Activated naive CD4-positive, alpha-beta T cell treated with anti-CD3 and anti-CD28 coated beads, Interleukin-2, amount 50 U/mL, for 72 hours (primary cell): ENCODE data around the gene ZNF132. TPM values are rescaled to one million over a fixed set of nuclear protein-coding genes. Genes with fewer than 3 reads are reported as not detected.

Source experiments
- ATAC-seq, 2 donors: fragments of 150-1000 bp; cut with Tn5 transposase; 2 replicates each; pipeline ENCODE4 v1.10.0; 2021; ENCODE audit warnings: mild to moderate bottlenecking in 2 of 2, moderate library complexity in 2 of 2
- DNase-seq, 2 donors: peaks; one replicate each; pipeline ENCODE4 v3.0.0; 2021 to 2022; ENCODE audit warnings: low spot score in 2 of 2
- H3K27ac Mint-ChIP-seq, 2 donors: one replicate each; pipeline ENCODE4 v1.8.0; 2022; ENCODE audit warnings: mild to moderate bottlenecking in 2 of 2, mixed read lengths in 2 of 2
- H3K36me3 Mint-ChIP-seq, 2 donors: one replicate each; pipeline ENCODE4 v1.8.0; 2022; ENCODE audit warnings: mixed read lengths in 2 of 2
- H3K9me3 Mint-ChIP-seq, 2 donors: one replicate each; pipeline ENCODE4 v1.8.0; 2022; ENCODE audit warnings: mixed read lengths in 2 of 2
- total RNA-seq, 2 donors: library from RNA; stranded (reverse); gene quantifications; one replicate each; pipeline ENCODE4 v1.2.3, GENCODE V29; 2022

ZNF132 gene
- total RNA-seq, 2 donors from 2014 or later, result 3.1 to 3.4 TPM

DNA sequence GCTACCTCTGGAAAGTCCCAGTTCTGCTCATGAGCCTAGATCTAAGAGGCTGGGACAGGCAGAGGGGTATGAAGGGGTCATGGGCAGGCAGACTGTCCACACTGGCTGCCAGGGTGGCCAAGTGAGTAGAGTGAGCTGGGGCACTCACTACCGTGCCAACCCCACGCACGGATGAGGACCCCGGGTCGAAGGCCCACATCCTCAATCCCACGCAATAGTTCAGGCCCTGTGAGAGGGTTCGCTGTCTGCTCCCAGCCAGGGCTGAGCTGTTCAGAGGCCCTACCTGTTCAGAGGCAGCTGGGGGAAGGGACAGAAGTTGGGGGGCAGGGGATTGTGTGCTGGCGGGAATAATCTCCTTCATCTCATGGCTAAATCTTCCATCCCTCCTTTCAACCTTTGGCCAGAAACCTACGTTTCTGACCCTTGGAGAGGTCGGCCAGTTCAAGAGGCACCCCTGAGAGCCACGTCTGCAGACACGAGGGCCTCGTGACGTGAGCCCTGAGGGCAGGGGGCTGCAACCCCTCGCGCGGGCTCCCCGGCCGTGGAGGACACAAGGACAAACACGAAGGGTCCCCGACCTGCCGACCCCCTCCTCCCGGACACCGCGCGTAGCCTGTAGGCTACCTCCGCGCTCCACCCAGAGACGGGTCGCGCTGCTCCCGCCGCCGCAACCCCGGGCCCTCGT lies 53.9 kb downstream of the ZNF132 start:
- H3K36me3 Mint-ChIP-seq, result peaks cover 32 to 36% of the 10 kb centered on the region in 2 donors
- ATAC-seq, result peak; percentile 1 to 3
- no peaks in the 10 kb centered on the region for H3K9me3 Mint-ChIP-seq
- DNase-seq, result no peak
- H3K27ac Mint-ChIP-seq, result peak overlapping the region; percentile 97

DNA sequence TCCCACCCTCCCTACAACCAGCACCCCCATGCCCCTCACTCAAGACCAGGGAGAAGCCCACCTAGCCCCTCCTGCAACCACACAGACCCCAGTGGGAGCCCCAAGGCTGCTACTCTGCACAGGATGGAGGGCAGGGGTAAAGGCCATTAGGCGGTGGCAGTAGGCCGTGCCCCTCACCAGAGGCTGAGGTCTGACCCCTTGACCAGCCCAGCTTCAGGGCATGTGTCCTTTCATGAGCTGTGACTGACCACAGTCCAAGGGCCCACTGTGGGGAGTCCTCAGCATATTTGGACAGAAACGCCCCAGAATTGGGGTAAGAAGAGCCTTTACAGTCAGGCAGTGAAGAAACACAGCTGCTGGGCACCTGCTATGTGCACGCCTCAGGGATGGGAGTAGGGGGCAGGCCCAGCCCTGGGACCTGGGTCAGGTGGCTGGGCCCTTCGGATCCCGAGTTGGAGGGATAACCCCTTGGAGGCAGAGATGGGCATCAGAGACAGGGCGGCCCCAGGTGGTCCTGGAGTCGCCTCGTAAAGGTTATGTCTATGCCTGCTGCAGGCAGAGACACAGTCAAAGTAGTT lies 54.6 kb downstream of the ZNF132 start:
- Mint-ChIP-seq H3K9me3 (no peaks in the 10 kb centered on the region), H3K36me3 (peaks cover 29 to 30% of the 10 kb centered on the region in 2 donors), H3K27ac (peak overlapping the region; percentile 97)
- no peak for ATAC-seq
- no peak for DNase-seq

DNA sequence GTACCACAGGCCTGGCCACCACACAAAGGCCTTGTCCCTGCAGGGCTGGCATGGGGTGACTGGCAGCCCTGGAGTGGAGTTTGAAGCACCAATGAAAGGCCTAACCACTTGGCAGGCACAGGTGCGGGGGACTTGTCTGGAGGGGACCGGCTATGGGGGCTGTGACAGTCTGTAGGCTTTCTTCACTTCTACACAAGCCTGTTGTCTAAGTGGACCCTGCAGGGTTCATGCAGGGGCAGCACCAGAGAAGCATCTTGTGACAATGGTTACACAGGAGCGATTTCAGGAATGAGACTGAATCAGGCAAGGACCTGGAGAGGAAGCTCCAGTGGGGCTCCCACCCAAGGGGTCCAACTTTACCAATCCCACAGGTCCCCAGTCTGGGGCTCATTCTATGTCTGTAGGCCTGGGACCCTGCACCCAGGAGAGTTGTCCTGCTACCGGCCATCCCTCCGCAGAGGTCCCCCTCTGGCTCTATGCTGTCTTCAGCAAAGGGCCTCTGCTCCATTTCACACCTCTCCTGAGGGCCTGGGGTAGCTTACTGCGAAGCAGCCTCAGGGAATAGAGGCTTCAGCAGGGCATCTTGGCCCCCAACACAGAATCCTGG lies 56.9 kb downstream of the ZNF132 start:
- no peak for ATAC-seq
- no peaks in the 10 kb centered on the region for H3K9me3 Mint-ChIP-seq
- peak overlapping the region in 1 of 2 donors; percentile 92 for H3K27ac Mint-ChIP-seq
- H3K36me3 Mint-ChIP-seq, result peaks cover 15 to 21% of the 10 kb centered on the region in 2 donors
- DNase-seq, result no peak

Other genes starting within 250 kb of the ZNF132 start
- 10 to 100 TPM; 34.0 to 51.9 TPM for gene ZNF544, start 211.2 kb downstream of the ZNF132 start, total RNA-seq
- 1 to 10 TPM; 4.5 to 5.6 TPM for gene ZNF8, start 161.2 kb downstream of the ZNF132 start, total RNA-seq
- 10 to 100 TPM; 30.3 to 37.8 TPM for gene ERVK3-1, start 134.8 kb downstream of the ZNF132 start, total RNA-seq
- gene ZSCAN22, start 113.2 kb downstream of the ZNF132 start, total RNA-seq, result 1 to 10 TPM; 3.1 to 4.3 TPM
- gene A1BG, start 86.7 kb downstream of the ZNF132 start, total RNA-seq, result 10 to 100 TPM; 12.9 to 14.9 TPM
- gene ZNF497, start 77.4 kb downstream of the ZNF132 start, total RNA-seq, result 1 to 10 TPM in 1 of 2 donors, under 1 TPM in 1; 0.23 to 2.6 TPM
- 1 to 10 TPM in 1 of 2 donors, under 1 TPM in 1; 0.48 to 2.1 TPM for gene ZNF837, start 59.1 kb downstream of the ZNF132 start, total RNA-seq
- 1,000 to 10,000 TPM; 1,454 to 1,511 TPM for gene RPS5, start 52.9 kb downstream of the ZNF132 start, total RNA-seq
- gene RNF225, start 44.5 kb downstream of the ZNF132 start, total RNA-seq, result under 1 TPM; 0.48 to 0.60 TPM
- 10 to 100 TPM; 10.4 to 13.9 TPM for gene ZNF584, start 31.5 kb downstream of the ZNF132 start, total RNA-seq
- 1 to 10 TPM; 5.7 to 7.9 TPM for gene ZNF324B, start 11.5 kb upstream of the ZNF132 start, total RNA-seq
- gene ZNF324, start 26.9 kb upstream of the ZNF132 start, total RNA-seq, result 1 to 10 TPM; 6.4 to 7.7 TPM
- gene ZNF446, start 36.2 kb upstream of the ZNF132 start, total RNA-seq, result 1 to 10 TPM; 4.8 to 5.0 TPM
- 10 to 100 TPM; 10.2 to 21.4 TPM for gene SLC27A5, start 71.8 kb upstream of the ZNF132 start, total RNA-seq
- gene ZBTB45, start 79.7 kb upstream of the ZNF132 start, total RNA-seq, result 10 to 100 TPM in 1 of 2 donors, 1 to 10 TPM in 1; 7.9 to 12.2 TPM
- gene TRIM28, start 103.9 kb upstream of the ZNF132 start, total RNA-seq, result 100 to 1,000 TPM; 446 to 497 TPM
- 100 to 1,000 TPM; 112 to 114 TPM for gene CHMP2A, start 115.0 kb upstream of the ZNF132 start, total RNA-seq
- 100 to 1,000 TPM; 121 to 123 TPM for gene UBE2M, start 118.5 kb upstream of the ZNF132 start, total RNA-seq
- 10 to 100 TPM; 22.1 to 26.8 TPM for gene MZF1, start 133.2 kb upstream of the ZNF132 start, total RNA-seq